IgD-negative memory B cell (primary cell): Measurements from ENCODE around the gene GPR3. TPM values are rescaled to one million over a fixed set of nuclear protein-coding genes. Genes with fewer than 3 reads are reported as not detected.
"Not testable (repeated sequence)": the region's sequence is repeated elsewhere in the genome, so short reads cannot be mapped to it uniquely, and the experiment has no call there.

Source experiments
- H3K27ac Mint-ChIP-seq, 3 donors: one replicate each; pipeline ENCODE4 v1.8.0; 2020 to 2022; ENCODE audit warnings: mild to moderate bottlenecking in 3 of 3, mixed read lengths in 3 of 3, moderate library complexity in 1 of 3
- H3K27me3 Mint-ChIP-seq: one replicate; pipeline ENCODE4 v1.8.0; 2021; ENCODE audit warnings: mixed read lengths
- H3K36me3 Mint-ChIP-seq: one replicate; pipeline ENCODE4 v1.8.0; 2020; ENCODE audit warnings: mild to moderate bottlenecking, mixed read lengths
- H3K4me1 Mint-ChIP-seq, 3 donors: one replicate each; pipeline ENCODE4 v1.8.0; 2020 to 2022; ENCODE audit warnings: mixed read lengths in 3 of 3, mild to moderate bottlenecking in 1 of 3
- H3K4me3 Mint-ChIP-seq, 4 donors: one replicate each; pipeline ENCODE4 v1.8.0; 2020 to 2022; ENCODE audit warnings: mild to moderate bottlenecking in 4 of 4, mixed read lengths in 4 of 4, moderate library complexity in 3 of 4
- H3K9me3 Mint-ChIP-seq, 3 donors: one replicate each; pipeline ENCODE4 v1.8.0; 2020 to 2021; ENCODE audit warnings: mixed read lengths in 3 of 3, mild to moderate bottlenecking in 1 of 3
- polyA plus RNA-seq: library from polyadenylated mRNA; unstranded; fragments of 300-500 nt; fragmentation: Illumina TruSeq; gene quantifications from one replicate; pipeline ENCODE4 v1.2.3, GENCODE V29; 2021

GPR3 gene
- polyA plus RNA-seq, 1 donor from 2014 or later = 0.16 TPM

DNA sequence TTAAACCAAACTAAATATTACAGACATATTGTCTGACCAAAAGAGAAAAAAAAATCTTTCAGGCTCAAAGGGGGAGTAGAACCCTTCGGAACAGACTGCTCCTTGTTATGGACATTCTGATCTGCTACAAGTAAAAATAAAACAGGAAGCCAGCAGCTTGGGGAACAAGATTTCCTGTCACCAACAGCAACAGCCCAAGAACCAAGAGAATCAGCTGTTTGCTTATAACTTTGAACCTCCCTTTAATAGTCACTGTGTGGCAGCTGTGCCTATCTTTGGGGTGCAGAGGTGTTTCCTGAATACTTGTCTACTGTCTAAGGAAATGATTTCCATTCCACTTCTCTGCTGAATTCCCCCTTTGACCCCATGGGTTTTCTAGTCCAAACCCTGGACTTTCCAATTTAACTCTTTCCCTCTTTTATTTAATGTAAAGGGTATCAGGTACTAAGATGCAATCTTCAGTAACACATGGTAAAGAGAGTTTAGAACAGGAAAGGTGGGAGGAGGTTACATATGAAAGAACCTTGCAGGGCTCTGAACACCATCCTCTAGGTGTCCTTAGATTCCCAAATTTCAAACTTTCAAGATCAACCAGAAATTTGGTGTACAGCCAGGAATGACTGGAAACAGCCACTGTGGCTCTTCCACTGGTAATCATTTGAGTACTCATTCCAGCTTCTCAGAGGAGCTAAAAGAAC, 38.6 kb downstream of the GPR3 start:
- Mint-ChIP-seq H3K36me3 (peaks cover 3% of the 10 kb centered on the region), H3K9me3 (no peaks in the 10 kb centered on the region), H3K4me3 (peak overlapping the region in 3 of 4 donors; percentile 41 to 78 (median 57)), H3K4me1 (peaks cover 62 to 67% (median 63%) of the 10 kb centered on the region in 3 donors), H3K27ac (peak overlapping the region; percentile 71 to 80 (median 73)), H3K27me3 (no peaks in the 10 kb centered on the region)

DNA sequence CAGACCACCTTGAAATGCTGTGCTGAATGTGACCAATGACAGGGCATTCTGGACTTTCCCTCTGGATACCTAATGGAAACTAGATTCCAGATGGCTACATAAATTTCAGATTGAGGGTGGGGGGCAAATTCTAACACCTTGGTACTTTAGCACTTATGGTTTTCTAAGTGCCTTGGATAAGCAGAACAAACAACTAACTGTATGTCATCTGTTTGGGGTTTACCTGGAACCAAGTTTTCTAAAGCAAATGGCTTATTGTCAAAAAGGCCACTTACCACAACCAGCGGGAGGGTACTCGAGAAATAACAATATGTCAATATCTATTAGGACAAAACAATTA, 39.1 kb downstream of the GPR3 start:
- Mint-ChIP-seq H3K36me3 (peaks cover 2% of the 10 kb centered on the region), H3K27ac (peak overlapping the region; percentile 71 to 80 (median 73)), H3K4me3 (peak overlapping the region in 3 of 4 donors; percentile 8 to 78 (median 41)), H3K27me3 (no peaks in the 10 kb centered on the region), H3K9me3 (no peaks in the 10 kb centered on the region), H3K4me1 (peaks cover 61 to 69% (median 64%) of the 10 kb centered on the region in 3 donors)

DNA sequence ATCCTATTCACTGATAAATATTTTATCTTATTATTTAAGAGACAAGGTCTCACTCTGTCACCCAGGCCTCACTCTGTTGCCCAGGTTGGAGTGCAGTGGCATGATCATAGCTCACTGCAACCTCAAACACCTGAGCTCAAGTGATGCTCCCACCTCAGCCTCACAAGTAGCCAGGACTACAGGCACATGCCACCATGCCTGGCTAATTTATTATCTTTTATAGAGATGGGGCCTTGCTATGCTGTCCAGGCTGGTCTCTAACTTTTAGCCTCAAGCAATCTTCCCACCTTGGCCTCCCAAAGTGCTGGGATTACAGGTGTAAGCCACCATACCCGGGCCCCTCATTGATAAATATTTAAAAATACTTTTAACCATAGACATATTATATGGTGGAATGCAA, 40.3 kb downstream of the GPR3 start:
- Mint-ChIP-seq H3K4me1 (peaks cover 62 to 70% (median 68%) of the 10 kb centered on the region in 3 donors), H3K27ac (peak overlapping the region in 1 of 3 donors; percentile 73), H3K4me3 (peak overlapping the region in 1 of 4 donors; percentile 74)
- H3K36me3 Mint-ChIP-seq, H3K9me3 Mint-ChIP-seq, H3K27me3 Mint-ChIP-seq: not testable (repeated sequence)

DNA sequence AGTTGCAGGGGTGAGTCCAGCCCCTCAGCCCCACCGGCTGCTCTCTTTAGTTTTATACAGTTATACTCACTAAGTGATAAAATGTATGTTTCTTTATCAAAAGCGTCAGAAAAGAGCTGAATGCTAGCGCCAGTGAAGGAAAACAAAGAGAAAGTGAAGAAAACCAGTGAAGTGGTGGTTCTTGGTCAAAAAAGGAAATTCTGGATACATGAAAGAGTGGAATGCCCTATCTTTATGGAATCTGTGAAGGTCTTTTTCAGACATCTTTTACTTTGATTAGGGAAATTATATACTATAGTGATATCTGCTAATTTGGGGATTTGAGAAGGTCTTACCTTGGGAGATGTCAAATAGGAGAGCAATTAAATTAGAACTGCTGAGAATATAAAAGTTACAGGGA, 41.3 kb downstream of the GPR3 start:
- H3K4me3 Mint-ChIP-seq = peak overlapping the region in 3 of 4 donors; percentile 55 to 78 (median 74)

DNA sequence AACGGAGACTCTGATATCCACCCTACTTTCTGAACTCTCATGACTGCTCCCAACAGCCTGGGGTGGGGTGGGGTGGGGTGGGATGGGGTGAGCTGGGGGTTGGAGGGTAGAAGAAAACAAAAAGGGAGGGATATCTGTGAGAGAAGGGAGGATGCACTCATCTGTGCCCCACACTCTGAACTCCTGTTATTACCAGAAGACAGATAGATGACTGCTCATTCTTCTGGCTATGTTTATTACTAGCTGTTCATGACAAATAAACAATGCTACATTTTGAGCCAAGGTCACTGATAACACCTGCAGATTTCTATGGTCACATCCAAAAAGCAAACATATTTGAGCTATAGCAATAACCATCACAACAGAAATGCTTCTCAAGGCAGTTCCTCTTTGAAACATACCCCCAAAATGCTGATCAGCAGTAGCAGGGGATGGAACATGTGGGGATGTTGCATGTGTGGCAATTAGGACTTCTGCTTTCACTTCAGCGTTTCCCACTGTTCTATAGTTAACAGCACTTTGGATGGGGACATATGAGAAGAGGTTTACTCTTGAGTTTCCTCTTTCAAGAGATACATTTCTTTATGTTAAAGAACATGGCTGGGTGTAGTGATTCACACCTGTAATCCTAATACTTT, 43.3 kb downstream of the GPR3 start:
- H3K4me3 Mint-ChIP-seq = peak overlapping the region; percentile 66 to 94 (median 82)
- no peaks in the 10 kb centered on the region for H3K27me3 Mint-ChIP-seq
- no peaks in the 10 kb centered on the region for H3K9me3 Mint-ChIP-seq

More for the DNA sequence above, 41.3 kb downstream of the GPR3 start:
- H3K27ac Mint-ChIP-seq = peak overlapping the region; percentile 73 to 91 (median 91)
- no peaks in the 10 kb centered on the region for H3K9me3 Mint-ChIP-seq
- no peaks in the 10 kb centered on the region for H3K27me3 Mint-ChIP-seq
- peaks cover 62 to 70% (median 70%) of the 10 kb centered on the region in 3 donors for H3K4me1 Mint-ChIP-seq
- H3K36me3 Mint-ChIP-seq = no peaks in the 10 kb centered on the region

DNA sequence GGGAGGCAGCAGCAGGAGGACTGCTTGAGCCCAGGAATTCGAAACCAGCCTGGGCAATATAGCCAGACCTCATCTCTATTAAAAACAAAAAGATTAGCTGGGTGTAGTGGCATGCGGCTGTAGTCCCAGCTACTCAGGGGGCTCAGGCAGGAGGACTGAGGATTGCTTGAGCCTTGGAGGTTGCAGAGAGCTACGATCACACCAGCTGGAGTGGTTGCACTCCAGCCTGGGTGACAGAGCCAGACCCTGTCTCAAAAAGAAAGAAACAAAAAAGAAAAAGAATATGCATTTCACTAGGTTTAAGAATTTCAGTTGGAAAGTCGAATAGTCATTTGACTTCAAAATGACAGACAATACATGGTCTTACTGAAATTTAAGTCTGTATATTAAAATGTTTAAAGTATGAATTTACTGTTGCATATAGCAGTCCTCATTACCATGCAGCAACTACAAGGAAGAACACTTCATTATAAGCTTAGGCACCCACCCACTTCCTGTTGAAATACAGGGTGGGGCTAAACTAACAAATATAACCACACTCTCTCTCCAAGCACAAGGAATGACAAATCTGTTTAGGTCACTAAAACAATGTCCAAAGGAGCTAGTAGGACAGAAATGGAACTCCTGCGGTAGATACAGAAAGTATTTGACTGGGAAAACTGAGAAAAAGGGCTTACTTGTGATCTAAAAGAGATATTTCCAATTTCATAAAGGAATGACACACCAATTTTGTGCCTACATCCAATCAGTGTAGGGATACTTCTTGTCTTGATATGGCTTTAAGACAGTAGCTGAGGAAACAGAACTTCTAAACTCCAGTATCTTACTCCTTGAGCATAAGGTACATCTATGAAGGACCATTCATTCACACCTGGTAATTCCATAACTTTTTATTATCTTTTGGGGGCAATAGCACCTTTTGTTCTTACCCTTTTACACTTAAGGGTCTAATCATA, 44.1 kb downstream of the GPR3 start:
- peaks cover 4% of the 10 kb centered on the region for H3K36me3 Mint-ChIP-seq
- peaks cover 57 to 69% (median 64%) of the 10 kb centered on the region in 3 donors for H3K4me1 Mint-ChIP-seq
- no peaks in the 10 kb centered on the region for H3K9me3 Mint-ChIP-seq
- peak overlapping the region; percentile 76 to 96 (median 91) for H3K27ac Mint-ChIP-seq
- no peaks in the 10 kb centered on the region for H3K27me3 Mint-ChIP-seq
- H3K4me3 Mint-ChIP-seq = peak overlapping the region; percentile 66 to 94 (median 82)

More for the DNA sequence above, 43.3 kb downstream of the GPR3 start:
- Mint-ChIP-seq H3K36me3 (peaks cover 4% of the 10 kb centered on the region), H3K27ac (peak overlapping the region; percentile 76 to 96 (median 91)), H3K4me1 (peaks cover 65 to 77% (median 72%) of the 10 kb centered on the region in 3 donors)

DNA sequence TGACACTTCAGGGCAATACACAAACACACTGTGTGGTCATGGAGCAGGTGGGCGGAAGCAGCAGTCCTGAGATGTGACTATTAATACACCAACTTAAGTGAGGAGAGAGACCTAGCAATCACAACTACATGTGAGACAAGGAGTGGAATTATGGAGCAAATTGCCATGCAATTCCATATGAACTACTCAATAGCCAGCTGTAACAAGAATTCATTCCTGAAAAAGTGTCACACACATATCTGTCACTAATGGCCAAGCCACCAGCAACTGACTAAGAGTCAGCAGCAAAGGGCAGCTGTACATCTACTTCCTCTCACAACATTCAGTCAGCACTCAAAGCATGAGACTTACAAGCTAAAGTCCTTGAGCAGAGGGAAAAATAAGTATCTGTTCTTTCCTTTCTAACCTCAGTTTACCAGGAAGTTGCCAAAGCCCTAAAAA, 46.2 kb downstream of the GPR3 start:
- Mint-ChIP-seq H3K36me3 (peaks cover 4% of the 10 kb centered on the region), H3K27me3 (no peaks in the 10 kb centered on the region), H3K9me3 (no peaks in the 10 kb centered on the region), H3K4me1 (peaks cover 48 to 59% (median 56%) of the 10 kb centered on the region in 3 donors), H3K4me3 (peak overlapping the region; percentile 17 to 94 (median 76)), H3K27ac (peak overlapping the region; percentile 64 to 89 (median 87))

DNA sequence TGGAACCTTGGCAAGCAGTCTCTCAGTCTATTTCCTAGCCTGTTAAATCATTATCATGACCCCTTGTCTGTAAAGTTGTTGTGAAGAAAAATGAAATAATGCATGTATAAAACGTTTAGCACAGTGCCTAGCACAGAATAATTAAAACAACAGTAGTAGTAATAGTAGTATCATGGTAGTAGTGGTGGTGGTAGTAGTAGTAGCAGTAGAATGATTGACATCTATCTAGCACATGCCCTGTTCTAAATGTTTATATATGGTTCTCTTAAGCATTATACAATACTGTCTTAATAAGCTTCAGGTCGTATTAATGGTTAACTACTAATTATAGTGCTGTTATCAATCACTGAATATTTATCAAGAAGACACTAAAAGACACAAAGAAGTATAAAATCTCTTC, 46.7 kb downstream of the GPR3 start:
- Mint-ChIP-seq H3K36me3 (peaks cover 4% of the 10 kb centered on the region), H3K4me1 (peaks cover 44 to 54% (median 51%) of the 10 kb centered on the region in 3 donors), H3K9me3 (no peaks in the 10 kb centered on the region), H3K27ac (peak overlapping the region; percentile 64 to 89 (median 87)), H3K27me3 (no peaks in the 10 kb centered on the region), H3K4me3 (peak overlapping the region in 1 of 4 donors; percentile 15)

DNA sequence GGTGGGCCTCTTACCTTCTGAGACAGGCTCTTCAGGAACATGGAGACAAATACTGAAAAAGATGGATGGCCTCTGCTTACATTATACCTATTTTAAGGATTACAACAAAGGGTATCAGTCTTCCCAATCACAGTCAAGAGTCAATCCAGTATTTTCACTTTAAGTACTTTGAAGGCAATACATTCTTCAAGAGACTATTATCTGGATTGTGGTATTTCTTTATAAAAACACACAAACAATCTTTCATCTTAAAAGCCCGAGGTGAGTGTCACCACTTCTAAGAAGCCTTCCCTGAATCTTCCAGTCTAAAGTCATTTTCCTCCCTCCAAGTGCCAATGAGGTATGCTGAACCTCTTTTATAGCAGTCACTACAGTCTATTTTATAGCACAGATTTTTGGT, 52.2 kb downstream of the GPR3 start:
- peak overlapping the region in 3 of 4 donors; percentile 34 to 87 (median 45) for H3K4me3 Mint-ChIP-seq

More for the DNA sequence above, 52.2 kb downstream of the GPR3 start:
- no peaks in the 10 kb centered on the region for H3K9me3 Mint-ChIP-seq
- peaks cover 8% of the 10 kb centered on the region for H3K36me3 Mint-ChIP-seq
- H3K27ac Mint-ChIP-seq = peak overlapping the region; percentile 2 to 60 (median 33)
- no peaks in the 10 kb centered on the region for H3K27me3 Mint-ChIP-seq
- peaks cover 36 to 40% (median 38%) of the 10 kb centered on the region in 3 donors for H3K4me1 Mint-ChIP-seq

Other genes starting within 250 kb of the GPR3 start
- 8.9 TPM for gene SLC9A1, start 237.5 kb upstream of the GPR3 start, polyA plus RNA-seq
- 8.5 TPM for gene WDTC1, start 158.0 kb upstream of the GPR3 start, polyA plus RNA-seq
- gene TMEM222, start 70.5 kb upstream of the GPR3 start, polyA plus RNA-seq = 68.0 TPM
- gene SYTL1, start 50.6 kb upstream of the GPR3 start, polyA plus RNA-seq = 130 TPM
- gene MAP3K6, start 25.7 kb upstream of the GPR3 start, polyA plus RNA-seq = 3.9 TPM
- gene FCN3, start 17.8 kb upstream of the GPR3 start, polyA plus RNA-seq = not detected
- gene CD164L2, start 9.3 kb upstream of the GPR3 start, polyA plus RNA-seq = not detected
- 105 TPM for gene WASF2, start 97.5 kb downstream of the GPR3 start, polyA plus RNA-seq
- 1.1 TPM for gene AHDC1, start 211.5 kb downstream of the GPR3 start, polyA plus RNA-seq
- gene FGR, start 242.6 kb downstream of the GPR3 start, polyA plus RNA-seq = 72.0 TPM